Ovary (tissue), 3 donors: Measurements from ENCODE around the gene LINGO3.

ENCODE experiments used
- EP300 ChIP-seq: sonication (generic); formaldehyde crosslinking; IDR thresholded peaks from one replicate; pipeline ENCODE4 v1.6.1; 2017; ENCODE audit warnings: antibody characterized with exemption
- POLR2A ChIP-seq: fragments of 450-650 bp; IDR thresholded peaks from one replicate; pipeline ENCODE4 v1.6.1; 2017; ENCODE audit warnings: antibody characterized with exemption, mild to moderate bottlenecking, moderate library complexity
- TF ChIP-seq, protein P1 (sequence below), 3 donors: fragments of 450-650 bp in 2 of 3; fragments of 200-600 bp in 1 of 3; IDR thresholded peaks; one replicate each; pipeline versions ENCODE4 v1.5.1 to v1.8.0; 2016 to 2022; ENCODE audit warnings: antibody characterized with exemption in 3 of 3, mild to moderate bottlenecking in 1 of 3
- donor health status: DM: no; HTN: no; CAD: no.

DNA sequence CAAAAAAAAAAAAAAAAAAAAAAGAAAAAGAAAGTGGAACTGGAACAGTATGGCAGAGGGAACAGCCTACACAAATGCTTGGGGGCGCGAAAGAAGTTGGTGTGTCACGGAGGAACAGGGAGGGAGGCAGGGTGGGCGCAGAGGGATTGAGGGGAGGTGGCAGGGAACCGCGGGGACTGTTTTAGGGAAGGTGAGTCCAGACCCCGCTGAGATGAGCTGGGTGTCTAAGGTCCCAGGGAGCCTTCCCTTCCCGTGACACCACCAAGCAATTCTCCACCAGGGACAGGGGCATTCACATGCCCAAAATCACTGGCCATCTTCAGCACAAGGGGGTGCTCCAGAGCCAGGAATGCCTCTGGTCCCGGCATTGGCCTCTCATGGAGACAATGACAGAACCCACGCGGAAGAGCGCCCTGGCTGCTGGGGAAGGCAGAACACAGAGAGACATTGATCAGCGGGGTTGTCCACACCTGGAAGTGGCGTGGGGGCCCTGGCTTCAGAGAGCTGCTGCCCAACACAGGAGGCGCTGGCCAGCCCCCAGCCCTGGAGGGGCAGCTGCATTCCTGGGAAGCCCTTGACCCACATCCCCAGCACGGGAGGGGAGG is 32.9 kb downstream of the LINGO3 start:
- TF ChIP-seq, protein P1, sequence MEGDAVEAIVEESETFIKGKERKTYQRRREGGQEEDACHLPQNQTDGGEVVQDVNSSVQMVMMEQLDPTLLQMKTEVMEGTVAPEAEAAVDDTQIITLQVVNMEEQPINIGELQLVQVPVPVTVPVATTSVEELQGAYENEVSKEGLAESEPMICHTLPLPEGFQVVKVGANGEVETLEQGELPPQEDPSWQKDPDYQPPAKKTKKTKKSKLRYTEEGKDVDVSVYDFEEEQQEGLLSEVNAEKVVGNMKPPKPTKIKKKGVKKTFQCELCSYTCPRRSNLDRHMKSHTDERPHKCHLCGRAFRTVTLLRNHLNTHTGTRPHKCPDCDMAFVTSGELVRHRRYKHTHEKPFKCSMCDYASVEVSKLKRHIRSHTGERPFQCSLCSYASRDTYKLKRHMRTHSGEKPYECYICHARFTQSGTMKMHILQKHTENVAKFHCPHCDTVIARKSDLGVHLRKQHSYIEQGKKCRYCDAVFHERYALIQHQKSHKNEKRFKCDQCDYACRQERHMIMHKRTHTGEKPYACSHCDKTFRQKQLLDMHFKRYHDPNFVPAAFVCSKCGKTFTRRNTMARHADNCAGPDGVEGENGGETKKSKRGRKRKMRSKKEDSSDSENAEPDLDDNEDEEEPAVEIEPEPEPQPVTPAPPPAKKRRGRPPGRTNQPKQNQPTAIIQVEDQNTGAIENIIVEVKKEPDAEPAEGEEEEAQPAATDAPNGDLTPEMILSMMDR (IDR thresholded peaks at IDR 0.05) = peak in 2 of 3 donors; percentile 35 to 42
- no peak for TF ChIP-seq POLR2A
- TF ChIP-seq EP300 = no peak
